SW480 (cell line): ENCODE measurements around the gene PRKAA2.
A peak's percentile ranks its signal among the peaks of the same experiment; 100 is the strongest.

Source experiments
- DNase-seq: peaks from one replicate; pipeline ENCODE4 v3.0.0-alpha.2; 2016; ENCODE audit warnings: low spot score

The PRKAA2 gene

GRCh38 chr1:56713112-56713511 lies 68.0 kb downstream of the PRKAA2 start:
- DNase-seq = no peak

- no peak for DNase-seq
Observed at GRCh38 chr1:56715156-56715555, 70.0 kb downstream of the PRKAA2 start.

- no peak for DNase-seq
Observed at GRCh38 chr1:56719171-56719570, 74.1 kb downstream of the PRKAA2 start.

GRCh38 chr1:56726706-56727105 lies 81.6 kb downstream of the PRKAA2 start:
- DNase-seq = no peak

- no peak for DNase-seq
Observed at GRCh38 chr1:56728964-56729363, 83.8 kb downstream of the PRKAA2 start.

- no peak for DNase-seq
Observed at GRCh38 chr1:56745231-56745630, 100.1 kb downstream of the PRKAA2 start.

- no peak for DNase-seq
Observed at GRCh38 chr1:56754708-56755479, 109.8 kb downstream of the PRKAA2 start.

- peak; percentile 2 for DNase-seq
Observed at GRCh38 chr1:56755911-56756310, 110.8 kb downstream of the PRKAA2 start.

- DNase-seq = peak; percentile 31
Observed at GRCh38 chr1:56758135-56758534, 113.0 kb downstream of the PRKAA2 start.

- no peak for DNase-seq
Observed at GRCh38 chr1:56758794-56759193, 113.7 kb downstream of the PRKAA2 start.
